HG02623 (cell line): Measurements from ENCODE around the gene DNAJC22.
"Not testable (repeated sequence)": the region's sequence is repeated elsewhere in the genome, so short reads cannot be mapped to it uniquely, and the experiment has no call there.

Source experiments
- ATAC-seq: cut with Tn5 transposase; IDR thresholded peaks from one replicate; pipeline ENCODE4 v1.9.1; 2021; ENCODE audit warnings: moderate library complexity; ENCODE audit not compliant: unreplicated experiment

DNAJC22 gene

DNA sequence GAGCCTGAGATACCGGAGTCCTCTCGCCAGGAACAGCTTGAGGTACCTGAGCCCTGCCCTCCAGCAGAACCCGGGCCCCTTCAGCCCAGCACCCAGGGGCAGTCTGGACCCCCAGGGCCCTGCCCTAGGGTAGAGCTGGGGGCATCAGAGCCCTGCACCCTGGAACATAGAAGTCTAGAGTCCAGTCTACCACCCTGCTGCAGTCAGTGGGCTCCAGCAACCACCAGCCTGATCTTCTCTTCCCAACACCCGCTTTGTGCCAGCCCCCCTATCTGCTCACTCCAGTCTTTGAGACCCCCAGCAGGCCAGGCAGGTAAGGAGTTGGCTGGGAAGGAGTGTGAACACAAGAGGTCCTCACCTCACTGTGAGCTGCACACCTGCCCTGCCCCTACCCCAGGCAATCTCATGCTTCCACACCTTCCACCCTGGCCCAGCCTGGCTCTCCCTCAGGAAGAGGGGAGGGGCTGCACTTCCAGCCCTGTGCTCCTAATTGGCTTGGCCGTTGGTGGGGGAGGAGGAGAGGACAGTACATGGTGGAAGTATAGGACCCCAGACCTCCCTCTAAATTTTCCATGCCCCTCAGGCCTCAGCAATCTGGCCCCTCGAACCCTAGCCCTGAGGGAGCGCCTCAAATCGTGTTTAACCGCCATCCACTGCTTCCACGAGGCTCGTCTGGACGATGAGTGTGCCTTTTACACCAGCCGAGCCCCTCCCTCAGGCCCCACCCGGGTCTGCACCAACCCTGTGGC, 15.9 kb upstream of the DNAJC22 start:
- no peak for ATAC-seq

DNA sequence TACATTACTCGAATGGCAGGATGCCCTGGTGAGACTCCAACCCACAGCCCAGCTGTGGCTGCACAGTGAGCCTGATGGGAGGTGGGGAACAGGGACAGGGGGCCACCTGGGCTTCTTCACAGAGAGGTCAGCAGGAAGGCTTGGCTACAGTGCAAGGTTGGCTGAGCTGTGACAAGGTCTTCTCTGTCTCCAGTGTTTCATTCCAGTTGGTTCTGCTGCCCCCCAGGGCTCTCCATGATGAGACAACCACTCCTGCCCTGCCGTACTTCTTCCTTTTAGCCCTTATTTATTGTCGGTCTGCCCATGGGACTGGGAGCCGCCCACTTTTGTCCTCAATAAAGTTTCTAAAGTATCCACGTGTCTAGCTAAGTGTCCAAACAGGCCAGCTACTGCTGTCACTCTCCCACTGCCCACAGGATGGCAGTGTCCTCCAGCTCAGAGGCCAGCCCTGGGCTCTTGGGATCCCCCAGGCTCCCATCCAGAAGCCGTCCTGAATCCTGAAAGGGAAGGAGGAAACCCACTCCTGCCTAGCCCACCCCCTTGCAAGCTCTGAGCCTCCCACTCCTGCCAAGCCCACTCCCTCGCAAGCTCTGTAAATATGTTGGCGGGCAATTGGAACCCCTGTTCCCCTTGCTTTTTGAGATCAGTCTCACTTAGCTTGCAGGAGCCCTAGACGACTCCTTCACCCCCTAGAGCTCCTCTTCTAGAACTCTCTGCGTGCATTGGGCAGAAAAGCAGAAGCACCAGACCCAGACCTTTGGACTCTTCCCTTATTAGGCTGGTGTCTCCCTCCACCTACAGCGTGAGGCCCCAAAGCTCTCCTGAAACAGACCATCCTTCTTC, 15.1 kb upstream of the DNAJC22 start:
- ATAC-seq: no peak

DNA sequence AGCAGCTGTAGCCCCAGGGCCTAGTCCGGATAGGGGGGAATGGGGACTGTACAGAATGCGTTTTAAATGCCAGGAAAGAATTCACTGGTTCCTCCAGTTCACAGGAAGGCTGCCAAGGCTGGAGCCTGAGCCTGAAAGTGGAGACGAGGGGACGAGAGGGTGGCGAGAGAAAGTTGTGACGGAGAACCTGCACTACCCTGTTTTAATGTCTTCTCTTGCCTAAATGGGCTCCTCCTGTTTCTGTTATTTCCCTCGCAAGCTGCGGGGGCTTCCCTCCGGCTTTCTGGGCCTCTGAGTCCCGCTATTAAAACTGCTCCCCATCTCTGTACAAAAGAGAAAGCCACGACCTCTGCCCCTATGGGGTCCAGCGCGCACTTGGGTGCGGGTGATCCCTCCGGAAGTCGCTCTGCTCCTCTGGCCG, 14.2 kb upstream of the DNAJC22 start:
- no peak for ATAC-seq

DNA sequence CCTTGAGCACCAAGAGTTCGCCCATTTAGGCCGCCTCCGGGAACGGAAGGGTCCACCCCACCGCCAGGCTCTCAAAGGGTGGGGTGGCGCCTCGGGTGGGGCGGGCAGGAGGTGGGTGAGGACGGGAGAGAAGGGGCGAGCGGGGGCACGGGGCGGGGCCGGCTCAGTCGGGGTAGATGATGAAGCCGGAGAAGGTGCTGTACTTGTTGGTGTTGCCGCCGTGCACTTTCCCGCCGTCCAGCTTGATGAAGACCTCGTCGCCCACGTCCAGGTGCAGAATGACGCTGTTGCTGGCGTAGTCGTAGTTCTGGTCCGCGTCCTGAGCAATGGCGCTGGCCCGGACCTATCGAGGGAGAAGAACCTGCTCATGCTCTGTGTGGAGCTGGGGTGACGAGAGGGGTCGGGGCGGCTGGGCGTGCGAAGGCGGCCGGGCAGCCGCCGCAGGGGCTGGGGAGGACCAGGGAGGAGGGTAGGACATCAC, 13.8 kb upstream of the DNAJC22 start:
- ATAC-seq: no peak

DNA sequence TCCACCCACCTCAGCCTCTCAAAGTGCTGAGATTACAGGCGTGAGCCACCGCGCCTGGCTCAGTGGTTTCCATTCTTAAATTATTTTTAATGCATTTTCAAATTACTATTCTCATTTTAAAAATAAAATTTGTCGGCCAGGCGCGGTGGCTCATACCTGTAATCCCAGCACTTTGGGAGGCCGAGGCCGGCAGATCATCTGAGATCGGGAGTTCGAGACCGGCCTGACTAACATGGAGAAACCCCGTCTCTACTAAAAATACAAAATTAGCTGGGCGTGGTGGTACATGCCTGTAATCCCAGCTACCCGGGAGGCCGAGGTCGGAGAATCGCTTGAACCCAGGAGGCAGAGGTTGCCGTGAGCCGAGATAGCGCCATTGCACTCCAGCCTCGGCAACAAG, 12.9 kb upstream of the DNAJC22 start:
- not testable (repeated sequence) for ATAC-seq

DNA sequence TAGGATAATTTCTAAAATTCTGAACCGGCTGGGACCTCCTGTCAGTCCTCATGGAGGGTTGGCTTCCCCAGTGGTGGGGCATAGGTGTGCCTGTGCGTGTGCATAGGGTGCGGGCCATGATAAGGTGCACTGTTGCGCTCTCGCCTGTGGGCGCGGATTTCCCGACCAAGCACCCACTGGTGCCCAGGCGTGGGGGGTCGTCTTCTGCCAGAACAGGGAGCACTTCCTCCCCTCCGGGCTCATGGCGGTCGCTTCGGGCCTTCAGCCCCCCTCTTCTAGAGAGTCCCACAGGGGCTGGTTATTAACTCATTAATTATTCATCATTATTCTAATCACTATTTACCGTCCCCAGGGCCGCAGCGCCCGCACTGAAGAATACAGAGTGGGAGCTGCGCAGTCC, 12.5 kb upstream of the DNAJC22 start:
- no peak for ATAC-seq

DNA sequence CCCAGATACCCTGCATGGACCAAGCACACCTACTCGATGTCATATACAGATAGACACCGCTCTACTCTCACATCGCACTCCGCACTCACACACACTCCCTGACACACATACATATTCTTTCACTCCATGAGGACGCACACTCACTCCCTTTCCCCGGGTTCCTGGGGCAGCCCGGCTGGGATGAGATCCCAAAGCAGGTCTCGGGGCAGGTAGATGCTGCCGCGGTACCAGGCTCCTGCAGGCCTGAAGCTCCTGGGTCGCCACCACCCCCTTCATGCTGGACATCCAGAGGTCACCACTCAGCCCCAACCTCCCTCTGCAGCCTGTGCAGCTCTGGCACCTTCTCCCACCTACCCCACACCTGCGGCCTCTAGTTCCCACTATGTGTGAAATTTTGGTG, 12.0 kb upstream of the DNAJC22 start:
- ATAC-seq: no peak

DNA sequence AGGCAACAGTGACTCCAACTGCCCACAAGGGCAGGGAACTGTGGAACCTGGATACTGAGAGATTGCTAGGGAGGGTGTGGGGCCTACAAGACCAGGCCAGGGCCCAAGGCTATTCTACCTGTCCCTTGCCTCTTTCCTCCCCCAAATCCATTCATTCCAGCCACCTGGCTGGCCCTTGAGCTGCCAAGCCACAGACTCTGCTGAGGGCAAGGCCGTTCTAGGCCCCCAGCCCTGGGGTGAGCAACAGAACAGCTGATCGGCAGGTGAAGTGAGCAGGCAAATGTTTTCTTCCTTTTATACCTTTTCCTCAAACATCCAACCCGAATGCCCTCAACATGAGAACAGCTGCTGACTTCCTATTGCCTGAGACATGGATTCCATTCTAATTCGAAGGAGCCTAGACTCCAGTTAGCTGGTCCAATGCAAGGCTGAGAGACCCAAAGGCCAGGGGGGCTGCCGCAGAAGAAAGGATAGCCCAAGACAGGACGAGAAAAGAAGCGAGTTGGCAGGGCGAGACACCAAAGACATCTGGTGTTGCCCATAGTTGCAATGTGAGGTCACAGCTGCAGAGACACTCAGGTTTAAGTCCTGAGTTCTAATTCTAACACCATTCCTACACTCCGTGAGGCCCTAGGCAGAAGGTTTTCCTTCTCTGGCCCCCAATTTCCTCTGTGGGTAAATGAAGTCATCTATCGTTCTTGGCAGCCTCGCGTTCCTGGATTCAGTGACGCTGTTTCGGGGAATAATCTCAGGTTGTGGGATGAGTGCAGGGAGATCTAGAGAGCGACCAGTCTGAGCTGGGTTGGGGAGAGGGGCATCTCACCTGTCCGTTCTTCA, 11.4 kb upstream of the DNAJC22 start:
- ATAC-seq: no peak

DNA sequence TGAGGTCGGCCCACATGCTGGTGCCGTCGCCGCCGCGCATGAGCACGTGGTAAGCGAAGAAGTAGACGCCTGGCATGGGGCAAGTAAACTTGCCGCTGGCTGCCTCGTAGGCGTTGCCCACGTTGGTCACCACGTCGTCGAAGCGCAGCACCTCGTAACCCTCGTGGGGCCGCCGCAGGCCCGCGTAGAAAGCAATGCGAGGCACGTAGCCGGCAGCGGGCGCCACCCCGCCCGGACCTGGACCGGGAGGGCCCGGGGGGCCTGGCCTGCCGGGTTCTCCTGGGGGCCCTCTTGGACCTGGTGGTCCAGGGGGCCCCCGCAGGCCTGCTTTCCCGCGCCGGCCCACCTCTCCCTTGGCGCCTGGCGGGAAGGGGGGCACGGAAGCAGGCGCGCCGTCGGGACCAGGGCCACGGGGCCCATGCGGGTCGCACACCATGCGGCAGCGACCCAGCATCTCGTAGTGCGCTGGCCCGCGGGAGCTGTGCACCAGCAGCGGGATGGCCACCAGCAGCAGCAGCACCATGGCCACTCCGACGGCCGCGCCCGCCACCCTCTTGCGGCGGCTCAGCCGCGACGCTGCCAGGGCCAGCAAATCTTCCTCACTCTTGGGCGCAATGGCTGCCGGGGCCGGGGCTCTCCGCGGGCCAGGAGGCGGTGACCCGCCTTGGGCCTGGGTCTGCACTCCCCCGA, 10.6 kb upstream of the DNAJC22 start:
- ATAC-seq: no peak

DNA sequence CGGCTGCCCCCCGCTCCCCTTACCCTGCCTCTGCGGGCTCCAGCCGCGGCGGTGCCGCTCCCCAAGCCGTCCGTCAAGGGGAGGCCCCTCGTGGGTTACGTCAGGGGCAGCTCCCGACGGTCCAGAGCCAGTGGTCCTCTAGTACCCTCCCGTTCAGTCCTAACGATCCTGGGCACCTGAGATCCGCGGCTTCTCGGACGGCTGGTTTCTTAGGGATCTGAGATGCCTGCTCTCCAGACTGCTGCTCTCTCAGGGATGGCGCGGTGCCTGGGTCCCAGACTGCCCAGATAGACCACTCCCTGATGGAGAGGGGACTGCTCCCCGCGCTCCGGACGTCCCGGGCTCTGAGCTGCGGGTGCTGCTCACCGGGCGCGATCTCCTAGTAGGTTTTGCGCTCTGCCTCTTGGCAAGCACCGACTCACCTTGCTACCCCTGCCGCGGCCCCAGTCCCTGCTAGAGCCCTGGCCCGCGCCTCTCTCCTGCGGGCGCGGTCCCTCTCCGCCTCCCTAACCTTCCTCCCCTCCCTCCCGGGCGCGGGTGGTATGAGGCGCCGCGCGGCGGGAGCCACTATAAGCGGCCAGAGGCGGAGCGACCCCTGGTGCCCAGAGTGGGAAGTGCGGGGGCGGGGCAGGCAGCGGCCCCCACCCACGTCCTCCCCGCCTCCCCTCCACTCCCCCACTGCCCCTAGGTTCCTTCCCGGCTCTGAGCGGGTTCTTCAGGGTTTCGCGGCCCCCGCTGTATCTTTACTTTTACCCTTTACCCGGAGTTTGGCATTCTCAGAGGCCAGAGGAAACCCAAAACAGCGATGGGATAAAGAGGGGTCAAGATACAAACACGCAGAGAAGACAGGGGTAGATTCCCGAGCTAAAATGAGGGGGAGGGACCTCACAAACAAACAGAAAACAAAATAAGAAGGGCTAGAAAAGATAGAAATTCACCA, 9.8 kb upstream of the DNAJC22 start, which contains the start of gene C1QL4:
Gene C1QL4, minus strand, starts transcription at position 544 of the 940 bp plus-strand sequence. CDS start 711 bp downstream, outside the sequence.
- ATAC-seq: no peak

DNA sequence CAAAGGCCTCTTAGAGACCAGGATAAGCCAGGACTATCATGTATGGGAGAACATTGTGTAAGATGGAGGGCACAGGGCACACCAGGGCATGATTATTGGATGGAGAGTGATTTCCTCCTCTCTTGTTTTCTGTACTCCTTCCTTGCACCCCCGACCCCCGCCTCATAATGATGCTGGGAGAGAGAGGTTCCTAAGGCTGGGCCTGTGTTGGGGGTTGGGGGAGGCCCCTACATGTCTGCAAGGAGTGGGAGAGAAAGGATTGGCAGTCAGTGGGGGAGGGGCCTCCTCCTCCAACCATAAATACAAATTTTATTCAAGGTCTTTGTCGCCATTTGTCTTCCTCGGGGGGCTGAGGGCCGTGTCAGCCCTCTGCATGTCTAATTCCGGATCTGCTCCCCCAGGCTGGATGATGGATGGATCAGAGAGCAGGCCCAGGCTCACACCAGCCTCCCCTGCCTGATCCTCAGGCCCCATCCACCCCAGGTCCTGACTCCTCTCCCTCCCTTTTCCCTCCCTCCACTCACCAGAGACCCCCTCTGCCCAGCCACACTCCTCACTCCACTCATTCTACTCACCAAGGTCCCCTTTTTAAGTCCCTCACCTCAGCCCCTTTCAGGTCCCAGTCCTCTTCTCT, 7.7 kb upstream of the DNAJC22 start:
- no peak for ATAC-seq

DNA sequence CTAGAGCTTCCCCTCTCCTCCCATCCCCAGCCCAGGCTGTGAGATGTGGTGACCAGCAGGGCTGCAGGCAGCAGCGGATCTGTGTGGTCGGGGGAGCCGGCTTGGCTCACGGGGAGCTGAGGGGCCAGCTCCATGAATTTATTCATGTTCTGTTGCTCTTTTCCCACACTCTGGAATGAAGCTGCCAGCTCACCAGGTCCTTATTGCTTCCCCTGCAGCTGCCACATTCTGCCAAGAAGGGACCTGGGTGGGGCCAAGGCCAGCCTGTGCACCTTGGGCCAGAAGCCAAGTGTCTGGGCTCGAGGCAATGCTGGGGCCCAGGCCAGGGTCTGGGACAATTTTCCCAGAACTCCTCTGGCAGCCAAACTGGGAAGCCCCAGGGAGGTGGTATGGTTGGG, 7.2 kb upstream of the DNAJC22 start:
- ATAC-seq: no peak

DNA sequence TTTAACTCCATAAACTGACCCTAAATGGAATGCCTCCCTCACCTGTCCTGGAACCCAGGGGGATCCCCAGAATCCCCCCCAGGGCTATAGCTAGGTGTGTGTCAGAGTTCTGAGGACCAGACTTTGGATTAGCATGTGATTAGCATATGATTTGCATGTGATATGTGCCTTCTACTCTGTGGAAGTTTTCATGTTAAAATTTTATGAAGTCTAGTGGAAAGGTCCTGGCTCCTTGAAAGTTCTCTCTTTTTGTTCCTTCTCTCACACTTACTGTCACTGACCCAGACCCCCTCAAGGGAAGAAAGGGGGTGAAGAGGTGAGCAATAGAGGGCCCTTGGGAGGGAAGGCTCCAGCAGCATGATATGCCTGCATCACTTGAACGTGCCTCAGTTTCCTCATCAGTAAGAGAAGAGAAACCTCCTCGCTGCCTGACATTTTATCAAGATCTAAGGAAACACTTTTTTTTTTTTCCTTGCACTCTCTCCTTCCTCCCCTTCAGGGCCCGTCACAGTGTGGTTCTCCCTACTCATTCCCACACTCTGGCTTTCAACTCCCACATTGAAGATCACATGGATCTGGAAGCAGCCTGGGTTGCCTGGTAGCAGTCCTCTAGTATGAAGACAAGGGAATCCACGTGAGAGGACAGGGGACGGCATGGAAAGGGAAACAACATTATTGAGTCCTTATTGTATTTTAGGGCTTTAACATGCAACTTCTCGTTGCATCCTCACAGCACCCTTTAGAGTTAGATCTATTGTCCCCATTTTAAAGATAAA, 6.4 kb upstream of the DNAJC22 start:
- no peak for ATAC-seq

DNA sequence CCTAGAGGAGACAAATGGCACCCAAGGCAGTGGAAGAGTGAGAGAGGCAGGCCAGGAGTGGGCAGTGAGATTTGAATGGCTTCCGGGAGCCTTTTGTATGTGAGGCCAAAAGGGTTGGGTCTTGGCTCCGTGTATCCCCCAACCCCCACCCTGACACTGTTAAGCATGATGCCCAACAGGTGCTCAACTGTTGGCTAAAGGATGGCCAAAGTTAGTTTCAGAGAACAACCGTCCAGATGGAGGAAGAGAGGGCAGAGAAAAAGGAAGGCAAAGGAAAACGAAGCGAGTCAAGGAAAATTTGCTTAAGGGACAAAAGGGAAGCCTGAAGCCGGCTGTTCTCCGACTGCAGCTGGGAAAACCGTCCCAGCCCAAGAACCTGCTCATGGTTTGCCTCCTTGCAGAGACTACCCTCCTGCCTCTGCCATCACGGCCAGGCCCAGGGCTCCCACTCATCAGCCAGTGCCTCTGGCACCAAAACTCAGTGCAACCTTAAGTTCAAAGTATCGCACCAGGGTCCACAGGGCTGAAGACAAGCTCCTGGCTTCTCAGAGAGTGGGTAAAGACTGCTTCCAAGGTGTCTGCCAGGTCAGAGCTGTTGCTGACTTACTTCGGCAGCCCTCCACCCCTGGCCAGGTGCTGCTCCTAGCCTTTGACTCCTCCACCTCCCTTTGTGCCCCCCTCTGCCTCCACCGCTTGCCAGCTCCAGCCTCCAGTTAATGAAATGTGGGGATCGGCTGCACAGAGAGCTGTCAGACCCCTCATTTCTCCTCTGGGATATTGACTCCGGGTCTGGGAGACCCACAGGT, 5.5 kb upstream of the DNAJC22 start:
- ATAC-seq: no peak

DNA sequence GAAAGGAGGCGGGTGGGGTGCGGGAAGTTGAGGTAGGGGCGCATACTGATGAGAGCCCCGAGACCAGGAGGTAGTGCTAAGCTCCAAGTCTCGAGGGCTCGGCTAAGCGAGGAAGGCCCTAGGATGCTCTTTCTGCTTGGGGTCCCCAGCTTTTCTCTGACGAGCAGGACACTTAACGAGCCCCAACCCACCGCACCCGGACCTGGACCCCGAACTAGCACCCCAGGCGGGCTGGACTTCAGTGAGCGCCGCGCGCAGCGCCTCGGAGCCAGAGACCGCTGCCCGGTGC, 5.0 kb upstream of the DNAJC22 start:
- ATAC-seq: no peak

DNA sequence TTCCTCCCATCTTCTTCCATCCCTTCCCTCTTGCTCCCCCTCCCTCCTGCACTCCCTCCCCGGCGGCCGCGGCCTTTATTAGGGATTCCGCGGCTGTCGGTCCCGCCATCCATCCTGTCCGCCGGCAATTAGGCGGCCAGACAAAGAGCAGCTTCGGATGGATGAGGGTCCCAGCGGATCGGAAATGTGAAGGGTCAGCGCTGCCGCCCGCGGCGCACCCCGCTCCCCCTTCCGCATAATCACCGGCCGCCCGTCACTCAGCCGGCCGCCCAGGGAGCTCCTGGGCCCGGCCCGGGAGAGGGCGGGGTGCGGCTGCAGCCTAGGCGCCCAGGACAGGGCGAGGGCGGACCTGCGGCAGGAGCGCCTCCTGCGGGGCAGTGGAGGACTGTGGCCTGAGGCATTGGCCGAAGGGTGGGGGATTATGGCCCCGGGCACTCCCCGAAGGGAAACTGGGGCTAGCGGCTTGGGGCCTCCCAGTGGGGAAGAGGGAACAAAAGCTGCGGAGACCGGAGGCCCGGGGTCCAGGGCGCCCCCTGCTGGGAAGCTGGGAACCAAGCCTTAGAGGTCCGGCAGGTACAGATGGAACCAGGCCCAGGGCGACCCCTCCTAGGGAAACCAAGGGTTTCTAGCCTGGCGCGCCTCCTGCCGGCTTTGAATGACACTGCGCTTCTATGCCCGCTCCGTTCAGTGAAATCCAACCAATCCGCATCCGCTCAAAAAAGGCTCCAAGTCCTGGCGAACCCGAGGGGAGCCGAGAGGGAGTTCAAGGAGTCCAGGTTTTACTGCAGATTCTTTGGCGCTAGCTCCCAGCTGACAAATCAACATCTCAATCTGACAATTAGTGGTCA, 4.4 kb upstream of the DNAJC22 start:
- ATAC-seq: peak; percentile 46
